Liver (tissue), 3 donors: Measurements from ENCODE around the gene GARIN3.

Source experiments
- SP1 ChIP-seq: IDR thresholded peaks from 2 replicates; pipeline ENCODE4 v1.6.1; 2018; ENCODE audit warnings: antibody characterized with exemption, mild to moderate bottlenecking
- YY1 ChIP-seq: IDR thresholded peaks from 2 replicates; pipeline ENCODE4 v1.6.1; 2016; ENCODE audit warnings: antibody characterized with exemption, mild to moderate bottlenecking
- TF ChIP-seq, protein P1 (sequence below): fragments of 150-350 bp; IDR thresholded peaks from 2 replicates; pipeline ENCODE4 v1.5.1; 2017; ENCODE audit warnings: improper control_type of control experiment, low read depth, low read length; ENCODE audit not compliant: missing input control
- TF ChIP-seq, protein P2 (sequence below): IDR thresholded peaks from 2 replicates; pipeline ENCODE4 v1.6.1; 2016; ENCODE audit warnings: antibody characterized with exemption
- donor health status: healthy.
- donor health status: healthy.

DNA sequence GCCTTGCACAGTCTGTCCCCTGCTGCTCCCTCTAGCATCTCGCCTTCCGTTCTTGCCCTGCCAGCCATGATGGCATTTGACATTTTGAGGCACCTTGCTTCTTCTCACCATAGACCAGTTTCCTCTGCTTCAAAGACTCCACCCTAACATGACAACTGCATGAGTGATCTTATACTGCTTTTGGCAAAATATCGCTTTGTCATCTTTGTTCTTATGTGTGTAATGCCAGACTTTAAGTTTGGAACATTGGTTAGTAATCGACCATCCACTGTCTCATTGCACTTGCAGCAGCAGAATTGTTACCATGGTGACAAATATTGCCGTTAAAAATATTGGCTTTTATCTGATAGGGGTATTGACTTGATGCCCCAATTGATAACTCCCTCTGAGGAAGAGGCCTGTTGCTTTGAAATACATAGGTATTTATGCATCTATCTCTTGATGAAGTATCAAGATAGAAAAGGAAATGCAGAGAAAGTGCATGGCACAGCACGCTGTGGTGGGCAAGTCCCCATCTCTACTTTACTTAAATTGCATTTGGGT lies 6.8 kb downstream of the GARIN3 start:
- TF ChIP-seq, protein P1, sequence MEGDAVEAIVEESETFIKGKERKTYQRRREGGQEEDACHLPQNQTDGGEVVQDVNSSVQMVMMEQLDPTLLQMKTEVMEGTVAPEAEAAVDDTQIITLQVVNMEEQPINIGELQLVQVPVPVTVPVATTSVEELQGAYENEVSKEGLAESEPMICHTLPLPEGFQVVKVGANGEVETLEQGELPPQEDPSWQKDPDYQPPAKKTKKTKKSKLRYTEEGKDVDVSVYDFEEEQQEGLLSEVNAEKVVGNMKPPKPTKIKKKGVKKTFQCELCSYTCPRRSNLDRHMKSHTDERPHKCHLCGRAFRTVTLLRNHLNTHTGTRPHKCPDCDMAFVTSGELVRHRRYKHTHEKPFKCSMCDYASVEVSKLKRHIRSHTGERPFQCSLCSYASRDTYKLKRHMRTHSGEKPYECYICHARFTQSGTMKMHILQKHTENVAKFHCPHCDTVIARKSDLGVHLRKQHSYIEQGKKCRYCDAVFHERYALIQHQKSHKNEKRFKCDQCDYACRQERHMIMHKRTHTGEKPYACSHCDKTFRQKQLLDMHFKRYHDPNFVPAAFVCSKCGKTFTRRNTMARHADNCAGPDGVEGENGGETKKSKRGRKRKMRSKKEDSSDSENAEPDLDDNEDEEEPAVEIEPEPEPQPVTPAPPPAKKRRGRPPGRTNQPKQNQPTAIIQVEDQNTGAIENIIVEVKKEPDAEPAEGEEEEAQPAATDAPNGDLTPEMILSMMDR, result no peak
- TF ChIP-seq SP1 (no peak), YY1 (no peak)
- TF ChIP-seq, protein P2, sequence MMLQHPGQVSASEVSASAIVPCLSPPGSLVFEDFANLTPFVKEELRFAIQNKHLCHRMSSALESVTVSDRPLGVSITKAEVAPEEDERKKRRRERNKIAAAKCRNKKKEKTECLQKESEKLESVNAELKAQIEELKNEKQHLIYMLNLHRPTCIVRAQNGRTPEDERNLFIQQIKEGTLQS, result no peak
